HG02870 (cell line): Measurements from ENCODE around the gene SLC35D2.
"Not testable (repeated sequence)": the region's sequence is repeated elsewhere in the genome, so short reads cannot be mapped to it uniquely, and the experiment has no call there.

Experiments used
- ATAC-seq: cut with Tn5 transposase; IDR thresholded peaks from one replicate; pipeline ENCODE4 v1.9.1; 2021; ENCODE audit warnings: mild to moderate bottlenecking, moderate library complexity; ENCODE audit not compliant: unreplicated experiment

The SLC35D2 gene

GRCh38 chr9:96400132-96400910, 16.8 kb upstream of the SLC35D2 start:
- no peak for ATAC-seq

- no peak for ATAC-seq
These were observed 15.8 kb upstream of the SLC35D2 start for GRCh38 chr9:96399325-96399633.

GRCh38 chr9:96398582-96399324, 15.2 kb upstream of the SLC35D2 start:
- ATAC-seq: no peak

- ATAC-seq: no peak
These were observed 12.5 kb upstream of the SLC35D2 start for GRCh38 chr9:96395964-96396363.

GRCh38 chr9:96394832-96395496, 11.5 kb upstream of the SLC35D2 start:
- no peak for ATAC-seq

- no peak for ATAC-seq
These were observed 8.8 kb upstream of the SLC35D2 start for GRCh38 chr9:96392263-96392662.

- ATAC-seq: no peak
These were observed 7.7 kb upstream of the SLC35D2 start for GRCh38 chr9:96391021-96391765.

- ATAC-seq: no peak
These were observed 4.6 kb upstream of the SLC35D2 start for GRCh38 chr9:96388144-96388543.

GRCh38 chr9:96386157-96386556, 2.6 kb upstream of the SLC35D2 start:
- ATAC-seq: no peak

GRCh38 chr9:96382839-96383164, 709 bp downstream of the SLC35D2 start:
- no peak for ATAC-seq

GRCh38 chr9:96382175-96382574, 1.3 kb downstream of the SLC35D2 start:
- no peak for ATAC-seq

- no peak for ATAC-seq
These were observed 1.8 kb downstream of the SLC35D2 start for GRCh38 chr9:96381696-96382095.

GRCh38 chr9:96381125-96381524, 2.4 kb downstream of the SLC35D2 start:
- no peak for ATAC-seq

GRCh38 chr9:96379461-96379860, 4.0 kb downstream of the SLC35D2 start:
- ATAC-seq: no peak

- no peak for ATAC-seq
These were observed 5.3 kb downstream of the SLC35D2 start for GRCh38 chr9:96378187-96378586.

GRCh38 chr9:96376891-96377874, 6.3 kb downstream of the SLC35D2 start:
- ATAC-seq: no peak

GRCh38 chr9:96375507-96375906, 8.0 kb downstream of the SLC35D2 start:
- ATAC-seq: not testable (repeated sequence)

- ATAC-seq: no peak
These were observed 15.6 kb downstream of the SLC35D2 start for GRCh38 chr9:96367943-96368342.

- ATAC-seq: no peak
These were observed 20.1 kb downstream of the SLC35D2 start for GRCh38 chr9:96363175-96363967.
